Panc1 (cell line): Measurements from ENCODE around the gene CIB1. TPM values are rescaled to one million over a fixed set of nuclear protein-coding genes. Genes with fewer than 3 reads are reported as not detected.

Experiments
- ATAC-seq: fragments of 200-7000 bp; cut with Tn5 transposase; 2 replicates; pipeline ENCODE4 v1.9.1; 2020; ENCODE audit warnings: mild to moderate bottlenecking, moderate library complexity
- BruUV-seq: library from RNA; stranded (reverse); fragments of 400-500 nt; replicated peaks from 2 replicates; lab custom pipeline; 2021; lab: Mats Ljungman, UMichigan
- CTCF ChIA-PET: fragments of 300-600 bp; sonication (Branson Sonifier 250); formaldehyde crosslinking; loops from one replicate; lab custom pipeline; 2022; ENCODE audit warnings: antibody characterized with exemption; lab: Charles Lee
- POLR2A ChIA-PET: fragments of 300-600 bp; sonication (Branson Sonifier 250); formaldehyde crosslinking; loops from one replicate; lab custom pipeline; 2022; ENCODE audit warnings: antibody characterized with exemption; lab: Charles Lee
- DNase-seq: peaks from one replicate; pipeline ENCODE4 v3.0.0-alpha.2; 2010; ENCODE audit warnings: low read depth, low spot score
- H3K27ac ChIP-seq: 2 replicates; pipeline ENCODE4 v1.5.1; 2011; ENCODE audit warnings: mild to moderate bottlenecking, low read length, inconsistent platforms
- H3K27me3 ChIP-seq: fragments of 200-500 bp; sonication (Bioruptor generic); 2 replicates; pipeline ENCODE4 v1.6.0; 2014; ENCODE audit warnings: low read length, inconsistent platforms; ENCODE audit not compliant: control insufficient read depth, insufficient read depth
- H3K36me3 ChIP-seq: fragments of 200-500 bp; sonication (Bioruptor generic); 2 replicates; pipeline ENCODE4 v1.5.1; 2014; ENCODE audit warnings: inconsistent platforms, mild to moderate bottlenecking, low read length, moderate library complexity; ENCODE audit not compliant: control insufficient read depth, insufficient read depth
- H3K4me1 ChIP-seq: 2 replicates; pipeline ENCODE4 v1.5.1; 2011; ENCODE audit warnings: inconsistent platforms, mild to moderate bottlenecking, low read length, moderate library complexity; ENCODE audit not compliant: control insufficient read depth, insufficient read depth
- H3K4me3 ChIP-seq, 2 experiments: 2 replicates each; pipeline ENCODE4 v1.5.1; 2011 to 2012; ENCODE audit warnings: low read depth in 2 of 2, low read length in 2 of 2, mild to moderate bottlenecking in 2 of 2, inconsistent platforms in 1 of 2, moderate library complexity in 1 of 2
- H3K9me3 ChIP-seq: fragments of 200-500 bp; sonication (Bioruptor generic); 2 replicates; pipeline ENCODE4 v1.5.1; 2014; ENCODE audit warnings: low read depth, mild to moderate bottlenecking, inconsistent platforms, low read length, moderate library complexity; ENCODE audit not compliant: control insufficient read depth, insufficient read depth
- POLR2AphosphoS5 ChIP-seq: IDR thresholded peaks from 2 replicates; pipeline ENCODE4 v1.6.1; 2012; ENCODE audit warnings: mild to moderate bottlenecking, low read depth, low read length, moderate library complexity
- SIN3A ChIP-seq: IDR thresholded peaks from 2 replicates; pipeline ENCODE4 v1.6.1; 2012; ENCODE audit warnings: low read depth, mild to moderate bottlenecking, low read length, moderate library complexity, borderline replicate concordance; ENCODE audit not compliant: insufficient read depth
- TCF7L2 ChIP-seq: IDR thresholded peaks from 2 replicates; pipeline ENCODE4 v1.6.1; 2011; ENCODE audit warnings: mild to moderate bottlenecking, low read depth, low read length, inconsistent platforms
- in situ Hi-C: cut with HindIII; loops from 2 replicates; pipeline ENCODE4 v1.10.0; 2016; ENCODE audit warnings: low sequenced_read_pairs, low pct_unique_long_range_greater_than_20kb
- intact Hi-C: fragments of 100-400 bp; cut with micrococcal nuclease; formaldehyde crosslinking; loops from one replicate; pipeline ENCODE4 v1.10.0; 2022; ENCODE audit not compliant: unreplicated experiment
- total RNA-seq: library from RNA; stranded (reverse); gene quantifications from one replicate; pipeline ENCODE4 v1.2.1, GENCODE V29; 2021; ENCODE audit not compliant: unreplicated experiment
- TF ChIP-seq, protein P1 (sequence below), 2 experiments: IDR thresholded peaks; 2 replicates each; pipeline ENCODE4 v1.6.1; 2011 to 2012; ENCODE audit warnings: low read depth in 2 of 2, control low read depth in 1 of 2, low read length in 1 of 2, mild to moderate bottlenecking in 1 of 2, moderate library complexity in 1 of 2; ENCODE audit not compliant: insufficient read depth in 1 of 2
- TF ChIP-seq, protein P2 (sequence below): fragments of 450-650 bp; IDR thresholded peaks from 2 replicates; pipeline ENCODE4 v1.5.1; 2017; ENCODE audit warnings: mild to moderate bottlenecking

CIB1 gene
- total RNA-seq, 1 experiment from 2014 or later, result 193 TPM

DNA sequence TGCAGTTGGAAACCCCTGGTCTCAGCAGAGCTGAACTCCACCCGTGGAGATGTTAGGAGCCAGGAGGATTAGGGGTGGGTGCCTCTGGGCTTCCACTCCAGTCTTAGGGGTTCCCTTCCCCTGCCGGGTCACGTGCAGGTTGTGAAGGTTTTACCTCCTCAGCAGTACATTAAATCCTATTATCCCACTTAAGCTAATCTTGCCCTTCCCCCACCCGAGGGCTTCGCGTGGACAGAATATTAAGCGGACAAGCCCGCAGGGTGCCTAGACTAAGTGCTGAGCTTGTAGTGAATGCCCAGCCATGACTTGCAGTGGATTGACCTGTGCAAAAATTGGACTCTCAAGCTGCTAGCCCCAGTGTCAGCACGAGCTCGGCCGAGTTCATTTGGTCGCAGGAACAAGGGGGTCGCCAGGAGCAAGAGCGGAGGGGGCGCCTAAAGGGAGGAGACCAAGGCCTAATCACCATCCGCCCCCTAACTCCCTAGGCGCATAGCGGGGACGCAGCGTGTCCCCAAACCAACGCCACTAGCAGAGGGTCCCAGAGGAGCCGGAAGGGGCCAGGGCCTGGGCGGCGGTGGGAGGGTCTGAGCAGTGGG, 33.1 kb downstream of the CIB1 start:
- ChIA-PET POLR2A (interaction anchor here (0.7 to 2.5 kb wide), 11 partner anchors 9 to 57 kb away, joined by 3 to 18 read pairs (median 5); no protein-coding TSS in a partner anchor), CTCF (interaction anchor here (0.6 to 0.7 kb wide), 3 partner anchors 13 to 20 kb away, joined by 3 to 7 read pairs (median 4); no protein-coding TSS in a partner anchor)
- H3K9me3 ChIP-seq, result no peaks in the 10 kb centered on the region
- H3K27me3 ChIP-seq, result no peaks in the 10 kb centered on the region
- BruUV-seq, result no TSS peak
- intact Hi-C loops, result no loop called here
- H3K4me3 ChIP-seq, result peak overlapping the region; percentile 87 to 100
- peak overlapping the region; percentile 98 for H3K27ac ChIP-seq
- no peak for DNase-seq
- H3K36me3 ChIP-seq, result 0 out of 2 replicates have a peak, but pooled peaks cover 8% of the 10 kb centered on the region
- peaks cover 40% of the 10 kb centered on the region for H3K4me1 ChIP-seq
- in situ Hi-C loops, result no loop called here
- peak; percentile 32 for ATAC-seq
- TF ChIP-seq SIN3A (no peak), POLR2AphosphoS5 (no peak), TCF7L2 (no peak)
- TF ChIP-seq, protein P1, sequence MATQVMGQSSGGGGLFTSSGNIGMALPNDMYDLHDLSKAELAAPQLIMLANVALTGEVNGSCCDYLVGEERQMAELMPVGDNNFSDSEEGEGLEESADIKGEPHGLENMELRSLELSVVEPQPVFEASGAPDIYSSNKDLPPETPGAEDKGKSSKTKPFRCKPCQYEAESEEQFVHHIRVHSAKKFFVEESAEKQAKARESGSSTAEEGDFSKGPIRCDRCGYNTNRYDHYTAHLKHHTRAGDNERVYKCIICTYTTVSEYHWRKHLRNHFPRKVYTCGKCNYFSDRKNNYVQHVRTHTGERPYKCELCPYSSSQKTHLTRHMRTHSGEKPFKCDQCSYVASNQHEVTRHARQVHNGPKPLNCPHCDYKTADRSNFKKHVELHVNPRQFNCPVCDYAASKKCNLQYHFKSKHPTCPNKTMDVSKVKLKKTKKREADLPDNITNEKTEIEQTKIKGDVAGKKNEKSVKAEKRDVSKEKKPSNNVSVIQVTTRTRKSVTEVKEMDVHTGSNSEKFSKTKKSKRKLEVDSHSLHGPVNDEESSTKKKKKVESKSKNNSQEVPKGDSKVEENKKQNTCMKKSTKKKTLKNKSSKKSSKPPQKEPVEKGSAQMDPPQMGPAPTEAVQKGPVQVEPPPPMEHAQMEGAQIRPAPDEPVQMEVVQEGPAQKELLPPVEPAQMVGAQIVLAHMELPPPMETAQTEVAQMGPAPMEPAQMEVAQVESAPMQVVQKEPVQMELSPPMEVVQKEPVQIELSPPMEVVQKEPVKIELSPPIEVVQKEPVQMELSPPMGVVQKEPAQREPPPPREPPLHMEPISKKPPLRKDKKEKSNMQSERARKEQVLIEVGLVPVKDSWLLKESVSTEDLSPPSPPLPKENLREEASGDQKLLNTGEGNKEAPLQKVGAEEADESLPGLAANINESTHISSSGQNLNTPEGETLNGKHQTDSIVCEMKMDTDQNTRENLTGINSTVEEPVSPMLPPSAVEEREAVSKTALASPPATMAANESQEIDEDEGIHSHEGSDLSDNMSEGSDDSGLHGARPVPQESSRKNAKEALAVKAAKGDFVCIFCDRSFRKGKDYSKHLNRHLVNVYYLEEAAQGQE (IDR thresholded peaks at IDR 0.05; ENCODE audit: insufficient read depth in 1 of 2, low read depth in 2 of 2, low read length in 1 of 2), result no peak
- TF ChIP-seq, protein P2, sequence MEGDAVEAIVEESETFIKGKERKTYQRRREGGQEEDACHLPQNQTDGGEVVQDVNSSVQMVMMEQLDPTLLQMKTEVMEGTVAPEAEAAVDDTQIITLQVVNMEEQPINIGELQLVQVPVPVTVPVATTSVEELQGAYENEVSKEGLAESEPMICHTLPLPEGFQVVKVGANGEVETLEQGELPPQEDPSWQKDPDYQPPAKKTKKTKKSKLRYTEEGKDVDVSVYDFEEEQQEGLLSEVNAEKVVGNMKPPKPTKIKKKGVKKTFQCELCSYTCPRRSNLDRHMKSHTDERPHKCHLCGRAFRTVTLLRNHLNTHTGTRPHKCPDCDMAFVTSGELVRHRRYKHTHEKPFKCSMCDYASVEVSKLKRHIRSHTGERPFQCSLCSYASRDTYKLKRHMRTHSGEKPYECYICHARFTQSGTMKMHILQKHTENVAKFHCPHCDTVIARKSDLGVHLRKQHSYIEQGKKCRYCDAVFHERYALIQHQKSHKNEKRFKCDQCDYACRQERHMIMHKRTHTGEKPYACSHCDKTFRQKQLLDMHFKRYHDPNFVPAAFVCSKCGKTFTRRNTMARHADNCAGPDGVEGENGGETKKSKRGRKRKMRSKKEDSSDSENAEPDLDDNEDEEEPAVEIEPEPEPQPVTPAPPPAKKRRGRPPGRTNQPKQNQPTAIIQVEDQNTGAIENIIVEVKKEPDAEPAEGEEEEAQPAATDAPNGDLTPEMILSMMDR, result no peak

DNA sequence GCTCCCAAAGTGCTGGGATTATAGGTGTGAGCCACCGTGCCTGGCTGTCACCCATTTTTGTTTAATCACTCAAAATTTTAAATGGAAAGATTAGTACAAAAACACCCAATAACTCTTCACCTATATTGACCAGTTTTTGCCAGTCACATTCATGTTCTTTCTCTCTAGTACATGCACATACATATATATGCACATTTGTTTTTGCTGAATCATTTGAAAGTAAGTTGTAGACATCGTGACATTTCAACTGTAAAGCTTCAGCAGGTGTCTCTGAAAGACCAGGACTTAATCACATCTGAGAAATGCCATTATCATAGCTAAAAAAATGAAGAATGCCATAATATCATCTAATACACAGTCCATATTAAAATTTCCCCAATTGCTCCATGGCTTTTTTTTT, 39.1 kb downstream of the CIB1 start:
- TF ChIP-seq POLR2AphosphoS5 (no peak), SIN3A (no peak), TCF7L2 (no peak)
- TF ChIP-seq, protein P2, result no peak
- TF ChIP-seq, protein P1 (IDR thresholded peaks at IDR 0.05; ENCODE audit: insufficient read depth in 1 of 2, low read depth in 2 of 2, low read length in 1 of 2), result no peak
- DNase-seq, result no peak
- BruUV-seq, result TSS peak; percentile 63
- POLR2A ChIA-PET, result no interaction called here
- in situ Hi-C loops, result no loop called here
- Histone ChIP-seq H3K4me3 (no peak overlapping the region), H3K27me3 (no peaks in the 10 kb centered on the region), H3K9me3 (no peaks in the 10 kb centered on the region), H3K4me1 (peaks cover 54% of the 10 kb centered on the region), H3K27ac (peak overlapping the region; percentile 68), H3K36me3 (no peaks in the 10 kb centered on the region)
- intact Hi-C loops, result no loop called here
- no peak for ATAC-seq
- CTCF ChIA-PET, result no interaction called here
